ENCODE measurements around the gene GAB3.

GAB3 gene

GRCh38 chrX:154791467-154791866 is 40.6 kb upstream of the GAB3 start:
- no peak for TF ChIP-seq CTCF (conservative IDR thresholded peaks at IDR 0.05; ENCODE audit: low read depth)
- POLR2A ChIA-PET (ENCODE audit: low non-redundant PET), result no interaction called here
- no peak overlapping the region for H3K27ac ChIP-seq
- no peak for DNase-seq (ENCODE audit: low spot score)
- CTCF ChIA-PET, result no interaction called here

GRCh38 chrX:154785716-154786115 is 34.8 kb upstream of the GAB3 start:
- ChIA-PET POLR2A (ENCODE audit: low non-redundant PET) (no interaction called here), CTCF (no interaction called here)
- TF ChIP-seq CTCF (conservative IDR thresholded peaks at IDR 0.05; ENCODE audit: low read depth), result no peak
- DNase-seq (ENCODE audit: low spot score), result no peak
- no peak overlapping the region for H3K27ac ChIP-seq

- no peak for TF ChIP-seq CTCF (conservative IDR thresholded peaks at IDR 0.05; ENCODE audit: low read depth)
- H3K27ac ChIP-seq, result no peak overlapping the region
- CTCF ChIA-PET, result no interaction called here
- DNase-seq (ENCODE audit: low spot score), result no peak
- POLR2A ChIA-PET (ENCODE audit: low non-redundant PET), result no interaction called here
Measured at GRCh38 chrX:154784149-154784995, 33.5 kb upstream of the GAB3 start.

- CTCF ChIA-PET, result no interaction called here
- TF ChIP-seq CTCF (conservative IDR thresholded peaks at IDR 0.05; ENCODE audit: low read depth), result no peak
Measured at GRCh38 chrX:154780968-154781367, 30.1 kb upstream of the GAB3 start.

GRCh38 chrX:154779261-154779660 is 28.4 kb upstream of the GAB3 start:
- TF ChIP-seq CTCF (conservative IDR thresholded peaks at IDR 0.05; ENCODE audit: low read depth), result no peak
- ChIA-PET POLR2A (ENCODE audit: low non-redundant PET) (no interaction called here), CTCF (no interaction called here)
- no peak for DNase-seq (ENCODE audit: low spot score)
- no peak overlapping the region for H3K27ac ChIP-seq

More at GRCh38 chrX:154780968-154781367, 30.1 kb upstream of the GAB3 start:
- POLR2A ChIA-PET (ENCODE audit: low non-redundant PET), result no interaction called here
- no peak overlapping the region for H3K27ac ChIP-seq
- no peak for DNase-seq (ENCODE audit: low spot score)

- no peak for TF ChIP-seq CTCF (conservative IDR thresholded peaks at IDR 0.05; ENCODE audit: low read depth)
- no peak for DNase-seq (ENCODE audit: low spot score)
- H3K27ac ChIP-seq, result no peak overlapping the region
- ChIA-PET POLR2A (ENCODE audit: low non-redundant PET) (no interaction called here), CTCF (no interaction called here)
Measured at GRCh38 chrX:154776753-154777152, 25.9 kb upstream of the GAB3 start.

All from RWPE1 (cell line).